ENCODE results near the gene LRRC23.
"Not testable (repeated sequence)": the region's sequence is repeated elsewhere in the genome, so short reads cannot be mapped to it uniquely, and the experiment has no call there.

The LRRC23 gene

DNA sequence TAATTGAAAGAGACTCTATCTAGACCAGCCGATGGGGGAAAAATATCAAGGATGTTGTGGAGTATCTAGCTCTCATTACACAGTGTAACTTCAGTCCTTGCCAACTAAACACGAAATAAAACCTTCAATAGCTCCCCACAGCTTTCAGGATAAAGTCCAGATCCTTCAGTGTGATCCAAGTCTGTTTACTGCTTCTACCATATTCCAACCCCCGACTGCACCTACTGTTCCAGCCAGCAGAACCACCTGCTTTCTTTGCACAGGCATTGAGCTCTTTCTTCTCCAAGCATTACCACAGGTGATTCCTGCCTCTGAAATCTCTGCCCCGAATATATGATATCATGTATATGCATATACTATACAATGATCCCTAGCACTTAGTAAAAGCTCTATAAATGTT is 2.2 kb upstream of the LRRC23 start:
- no peak for DNase-seq (ENCODE audit: low read depth in 2 of 2)

DNA sequence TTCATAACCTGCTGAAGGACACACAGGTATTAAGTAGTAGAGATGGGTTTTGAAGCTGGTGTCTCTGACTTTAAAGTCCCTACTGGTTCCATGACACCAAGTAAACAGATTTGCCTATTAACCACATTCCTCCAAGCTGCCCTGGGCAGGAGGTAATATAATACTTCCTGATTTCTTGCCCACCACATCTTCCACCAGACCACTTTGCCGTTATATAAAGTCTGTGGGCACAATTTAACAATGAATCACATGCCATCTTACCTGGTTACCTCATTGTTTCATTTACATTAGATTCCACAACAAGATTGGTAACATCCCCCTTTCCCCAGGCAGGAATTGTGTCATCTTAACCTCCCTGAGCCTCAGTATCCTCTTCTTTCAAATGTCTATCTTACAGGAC is 900 bp upstream of the LRRC23 start:
- DNase-seq (ENCODE audit: low read depth in 2 of 2), result no peak

DNA sequence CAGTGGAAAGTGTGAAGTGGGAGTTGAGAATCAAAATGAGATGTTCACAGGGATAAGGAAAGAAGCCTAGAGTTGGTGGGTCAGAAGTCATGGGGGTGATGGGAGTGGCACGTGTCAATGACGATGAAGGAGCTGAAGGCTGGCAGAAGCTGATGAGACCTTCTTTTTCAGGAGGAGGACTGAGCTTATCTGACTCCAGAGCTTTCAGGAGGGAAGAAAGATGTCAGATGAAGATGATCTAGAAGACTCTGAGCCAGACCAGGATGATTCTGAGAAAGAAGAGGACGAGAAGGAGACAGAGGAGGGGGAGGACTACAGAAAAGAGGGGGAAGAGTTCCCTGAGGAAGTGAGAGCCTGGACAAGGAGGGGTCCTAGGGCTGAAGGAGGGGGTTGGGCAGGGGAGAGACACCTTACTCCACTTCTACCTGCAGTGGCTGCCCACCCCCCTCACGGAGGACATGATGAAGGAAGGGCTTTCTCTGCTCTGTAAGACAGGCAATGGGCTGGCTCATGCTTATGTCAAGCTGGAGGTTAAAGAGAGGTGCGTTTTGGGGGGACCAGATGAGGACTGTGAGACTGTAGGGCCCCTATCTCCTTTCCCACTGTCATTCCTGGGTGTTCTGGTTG is 905 bp downstream of the LRRC23 start:
- no peak for DNase-seq (ENCODE audit: low read depth in 2 of 2)

DNA sequence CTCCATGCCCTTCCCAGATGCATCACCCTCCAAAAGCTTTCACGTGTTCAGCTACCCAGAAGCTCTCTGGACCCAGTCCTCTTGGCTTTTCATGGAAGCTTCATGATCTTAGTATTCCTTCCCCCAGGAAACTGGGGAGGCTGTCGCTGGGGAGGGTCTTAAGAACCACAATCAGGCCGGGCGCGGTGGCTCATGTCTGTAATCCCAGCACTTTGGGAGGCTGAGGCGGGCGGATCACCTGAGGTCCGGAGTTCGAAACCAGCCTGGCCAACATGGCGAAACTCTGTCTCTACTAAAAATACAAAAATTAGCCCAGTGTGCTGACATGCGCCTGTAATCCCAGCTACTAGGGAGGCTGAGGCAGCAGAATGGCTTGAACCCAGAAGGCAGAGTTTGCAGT is 3.5 kb downstream of the LRRC23 start:
- not testable (repeated sequence) for DNase-seq (ENCODE audit: low read depth in 2 of 2)

DNA sequence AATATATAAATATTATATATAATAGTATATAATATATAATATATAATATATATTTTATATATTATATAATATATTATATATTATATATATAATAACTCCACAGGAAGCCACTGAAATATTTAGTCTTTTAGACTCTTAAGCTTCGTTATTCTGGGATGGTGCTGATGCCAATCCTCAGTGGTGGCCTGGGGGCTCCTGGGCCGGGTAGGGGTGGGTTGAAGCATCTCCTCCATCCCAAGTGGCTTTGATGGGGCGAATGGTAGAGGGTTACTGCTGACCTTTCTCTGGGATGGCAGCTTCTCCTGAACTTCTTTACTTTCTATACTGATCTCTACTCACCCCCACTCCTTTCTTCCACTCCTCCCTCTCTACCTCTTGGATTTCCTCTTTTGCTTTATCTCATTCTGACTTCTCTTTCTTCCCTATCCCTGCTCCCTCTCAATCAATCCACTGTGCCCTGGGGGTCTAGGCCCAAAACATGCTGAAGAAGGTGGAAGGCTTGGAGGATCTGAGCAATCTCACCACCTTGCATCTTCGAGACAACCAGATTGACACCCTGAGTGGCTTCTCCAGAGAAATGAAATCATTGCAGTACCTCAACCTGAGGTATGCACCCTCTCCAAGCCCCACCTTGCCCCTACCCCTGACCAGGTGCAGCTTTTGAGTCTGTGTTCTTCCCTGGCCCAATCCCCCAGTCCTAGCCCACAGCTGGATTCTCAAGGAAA is 5.0 kb downstream of the LRRC23 start:
- no peak for DNase-seq (ENCODE audit: low read depth in 2 of 2)

DNA sequence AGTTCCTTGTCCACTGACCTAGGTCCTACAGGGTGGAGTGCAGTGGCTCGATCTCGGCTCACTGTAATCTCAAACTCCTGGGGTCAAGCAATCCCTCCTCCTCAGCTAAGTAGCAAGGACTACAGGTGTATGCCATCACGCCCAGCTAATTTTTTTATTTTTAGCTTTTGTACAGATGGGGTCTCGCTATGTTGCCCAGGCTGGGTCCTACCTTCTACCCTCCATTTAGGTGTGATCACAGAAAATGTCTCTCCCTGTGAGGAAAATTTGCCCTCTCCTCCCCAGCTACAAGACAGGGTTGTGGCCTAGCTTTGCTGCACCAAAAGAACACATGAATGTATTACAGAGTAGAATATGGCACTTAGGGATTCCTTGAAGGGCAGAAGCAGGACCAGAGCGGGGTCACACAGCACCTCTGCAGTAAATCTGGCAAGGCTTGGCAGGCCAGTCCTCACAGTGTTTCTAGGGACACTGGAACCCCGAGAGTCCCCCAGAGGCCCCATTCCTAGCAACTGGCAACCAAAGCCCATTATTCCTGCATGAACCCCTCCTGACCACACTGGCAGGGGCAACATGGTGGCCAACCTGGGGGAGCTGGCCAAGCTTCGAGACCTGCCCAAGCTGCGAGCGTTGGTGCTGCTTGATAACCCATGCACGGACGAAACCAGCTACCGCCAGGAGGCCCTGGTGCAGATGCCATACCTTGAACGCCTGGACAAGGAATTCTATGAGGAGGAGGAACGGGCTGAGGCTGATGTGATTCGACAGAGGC is 7.7 kb downstream of the LRRC23 start:
- DNase-seq (ENCODE audit: low read depth in 2 of 2), result no peak

DNA sequence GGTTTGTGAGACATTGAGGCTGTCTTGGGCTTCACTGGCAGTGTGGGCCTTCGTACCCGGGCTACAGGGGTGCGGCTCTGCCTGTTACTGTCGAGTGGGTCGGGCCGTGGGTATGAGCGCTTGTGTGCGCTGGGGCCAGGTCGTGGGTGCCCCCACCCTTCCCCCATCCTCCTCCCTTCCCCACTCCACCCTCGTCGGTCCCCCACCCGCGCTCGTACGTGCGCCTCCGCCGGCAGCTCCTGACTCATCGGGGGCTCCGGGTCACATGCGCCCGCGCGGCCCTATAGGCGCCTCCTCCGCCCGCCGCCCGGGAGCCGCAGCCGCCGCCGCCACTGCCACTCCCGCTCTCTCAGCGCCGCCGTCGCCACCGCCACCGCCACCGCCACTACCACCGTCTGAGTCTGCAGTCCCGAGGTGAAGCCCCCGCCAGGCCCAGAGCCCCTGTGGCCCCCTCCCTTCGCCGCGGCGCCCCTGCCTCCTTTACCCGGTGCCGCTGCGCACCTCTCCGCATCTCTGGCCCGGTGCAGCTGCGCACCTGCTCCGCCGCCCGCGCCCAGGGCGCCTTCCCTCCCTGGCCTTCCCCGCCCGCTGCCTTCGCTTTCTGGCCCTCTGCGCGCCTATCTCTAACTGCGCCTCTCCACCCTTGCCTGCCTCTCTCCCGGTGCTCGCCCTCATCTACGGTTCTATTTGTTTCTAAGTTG is 9.8 kb downstream of the LRRC23 start, which contains the start of gene ENO2:
Gene ENO2 (plus strand): TSS at position 335 of the 701 bp plus-strand sequence. CDS start 1,253 bp downstream, outside the sequence.
- peak; percentile 62 to 75 for DNase-seq (ENCODE audit: low read depth in 2 of 2)

DNA sequence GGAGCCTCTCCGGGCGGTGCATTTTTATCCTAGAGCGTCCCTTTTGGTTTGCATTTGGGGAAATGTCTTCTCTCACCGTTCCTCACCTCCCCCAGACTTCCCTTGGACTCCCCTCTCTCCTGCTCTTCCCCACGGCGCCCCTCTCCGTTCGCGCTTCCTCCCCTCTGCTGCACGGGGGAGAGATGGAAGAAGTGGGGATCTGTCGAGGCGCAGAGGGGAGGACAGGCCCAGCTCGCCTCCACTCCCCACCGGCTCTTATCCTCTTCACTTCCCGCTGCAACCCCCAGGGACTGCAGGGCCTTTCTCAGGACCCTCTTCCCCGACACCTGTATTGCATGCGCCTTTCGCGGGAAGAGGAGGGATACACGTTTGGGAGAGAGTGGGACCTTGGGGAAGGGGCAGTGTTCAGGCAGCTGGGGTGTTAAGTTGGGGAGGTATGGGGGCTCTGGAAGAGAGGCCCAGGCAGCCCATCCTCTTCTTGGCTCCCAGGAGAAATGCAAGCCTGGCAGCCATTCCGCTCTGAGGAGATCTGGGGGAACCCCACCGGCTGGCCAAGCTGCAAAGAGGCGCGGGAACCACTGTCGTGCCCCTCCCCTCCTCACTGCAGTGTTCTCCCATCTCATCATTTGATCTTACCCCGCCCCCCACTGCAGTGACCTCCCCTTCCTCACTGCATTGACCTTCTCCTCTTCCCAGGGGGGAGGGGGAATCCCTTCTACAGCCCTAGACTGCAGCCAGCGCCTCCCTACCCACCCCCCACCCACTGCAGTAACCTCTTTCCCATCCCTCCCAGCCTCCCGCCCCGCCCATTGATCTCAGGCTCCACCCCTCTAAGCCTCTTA is 10.5 kb downstream of the LRRC23 start:
- DNase-seq (ENCODE audit: low read depth in 2 of 2), result no peak

DNA sequence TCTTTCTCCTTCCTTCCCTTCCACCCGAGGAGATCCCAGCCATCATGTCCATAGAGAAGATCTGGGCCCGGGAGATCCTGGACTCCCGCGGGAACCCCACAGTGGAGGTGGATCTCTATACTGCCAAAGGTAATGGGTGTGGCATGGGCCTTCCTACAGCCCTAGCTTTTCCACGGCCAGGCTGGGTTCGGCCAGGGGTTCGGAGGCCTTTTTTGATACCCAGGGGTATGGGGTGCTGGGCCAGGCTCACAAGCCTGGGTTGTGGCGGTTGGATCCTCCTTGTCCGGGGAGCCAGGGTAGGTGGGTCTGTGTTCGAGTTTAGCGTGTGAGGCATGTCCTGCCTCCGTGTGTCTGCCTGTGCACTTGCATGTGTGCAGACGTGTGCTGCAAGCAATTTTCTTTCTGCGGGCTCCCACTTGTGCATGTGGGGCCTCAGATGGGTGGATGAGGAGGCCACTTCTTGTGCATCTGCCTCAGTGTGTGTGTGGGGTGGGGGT is 11.2 kb downstream of the LRRC23 start:
- no peak for DNase-seq (ENCODE audit: low read depth in 2 of 2)

DNA sequence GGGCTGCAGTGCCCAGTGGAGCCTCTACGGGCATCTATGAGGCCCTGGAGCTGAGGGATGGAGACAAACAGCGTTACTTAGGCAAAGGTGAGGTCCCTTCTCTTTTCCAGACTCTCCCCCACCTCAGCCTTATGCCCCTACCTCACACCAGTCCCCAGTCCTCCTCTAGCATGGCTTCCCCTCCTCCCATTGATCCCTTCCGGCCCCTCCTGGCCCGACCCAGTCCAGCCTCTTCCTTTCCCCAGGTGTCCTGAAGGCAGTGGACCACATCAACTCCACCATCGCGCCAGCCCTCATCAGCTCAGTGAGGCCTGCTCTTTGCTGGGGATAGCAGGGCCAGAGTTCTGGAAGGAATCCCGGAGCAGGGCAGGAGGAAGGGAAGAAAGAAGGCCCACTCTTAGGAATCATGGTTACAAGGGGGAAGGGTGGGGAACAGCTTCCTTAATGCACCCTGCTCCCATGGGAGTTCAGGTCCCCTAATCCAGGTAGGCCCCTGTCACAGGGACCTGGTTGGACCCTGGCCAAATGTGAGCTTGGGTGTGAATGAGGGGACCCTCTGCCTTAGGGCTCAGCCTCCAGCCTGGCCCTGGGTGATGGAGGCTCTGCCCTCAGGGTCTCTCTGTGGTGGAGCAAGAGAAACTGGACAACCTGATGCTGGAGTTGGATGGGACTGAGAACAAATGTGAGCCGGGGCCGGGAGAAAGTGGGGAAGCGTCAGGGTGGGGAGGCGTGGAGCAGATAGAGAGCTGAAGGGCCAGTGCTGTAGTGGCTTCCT is 12.0 kb downstream of the LRRC23 start:
- DNase-seq (ENCODE audit: low read depth in 2 of 2), result no peak

DNA sequence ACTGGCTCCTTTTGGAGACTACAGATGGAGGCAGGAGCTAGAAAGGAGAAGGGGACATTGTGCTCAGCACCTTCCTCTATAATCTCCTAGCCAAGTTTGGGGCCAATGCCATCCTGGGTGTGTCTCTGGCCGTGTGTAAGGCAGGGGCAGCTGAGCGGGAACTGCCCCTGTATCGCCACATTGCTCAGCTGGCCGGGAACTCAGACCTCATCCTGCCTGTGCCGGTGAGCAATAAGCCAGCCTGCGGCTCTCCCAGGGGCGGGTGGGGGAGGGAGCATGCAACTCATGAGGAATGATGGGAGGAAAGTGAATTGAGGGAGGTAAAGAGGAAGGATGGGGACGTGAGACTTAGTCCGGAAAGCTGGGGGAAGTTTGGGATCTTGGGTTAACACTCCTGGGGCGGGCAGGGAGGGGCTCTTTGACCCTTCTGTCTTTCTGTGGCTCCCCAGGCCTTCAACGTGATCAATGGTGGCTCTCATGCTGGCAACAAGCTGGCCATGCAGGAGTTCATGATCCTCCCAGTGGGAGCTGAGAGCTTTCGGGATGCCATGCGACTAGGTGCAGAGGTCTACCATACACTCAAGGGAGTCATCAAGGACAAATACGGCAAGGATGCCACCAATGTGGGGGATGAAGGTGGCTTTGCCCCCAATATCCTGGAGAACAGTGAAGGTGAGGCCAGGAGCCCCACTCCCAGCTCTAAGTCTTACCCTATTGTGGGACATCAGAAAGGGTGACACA is 13.0 kb downstream of the LRRC23 start:
- no peak for DNase-seq (ENCODE audit: low read depth in 2 of 2)

DNA sequence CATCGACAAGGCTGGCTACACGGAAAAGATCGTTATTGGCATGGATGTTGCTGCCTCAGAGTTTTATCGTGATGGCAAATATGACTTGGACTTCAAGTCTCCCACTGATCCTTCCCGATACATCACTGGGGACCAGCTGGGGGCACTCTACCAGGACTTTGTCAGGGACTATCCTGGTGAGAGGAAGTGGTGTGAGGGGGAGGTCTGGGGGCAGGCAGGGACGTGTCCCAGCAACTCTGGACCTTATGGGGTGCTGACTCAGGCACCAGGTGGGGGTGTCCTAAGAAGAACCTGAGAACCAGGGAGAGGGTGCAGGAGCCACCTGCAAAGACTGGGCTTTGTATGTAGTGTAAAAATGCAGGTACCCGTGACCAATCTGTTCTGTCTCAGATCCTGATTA is 15.0 kb downstream of the LRRC23 start:
- no peak for DNase-seq (ENCODE audit: low read depth in 2 of 2)

DNA sequence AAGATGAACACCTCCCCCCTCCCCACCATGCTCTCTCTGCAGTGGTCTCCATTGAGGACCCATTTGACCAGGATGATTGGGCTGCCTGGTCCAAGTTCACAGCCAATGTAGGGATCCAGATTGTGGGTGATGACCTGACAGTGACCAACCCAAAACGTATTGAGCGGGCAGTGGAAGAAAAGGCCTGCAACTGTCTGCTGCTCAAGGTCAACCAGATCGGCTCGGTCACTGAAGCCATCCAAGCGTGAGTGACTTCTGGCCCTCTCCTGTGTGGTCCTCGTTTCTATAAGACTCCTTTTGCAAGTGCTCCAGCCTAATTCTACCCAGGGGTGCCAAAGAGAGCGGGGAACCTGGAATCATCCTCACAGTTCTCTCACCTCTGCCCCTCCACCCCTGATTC is 16.9 kb downstream of the LRRC23 start:
- DNase-seq (ENCODE audit: low read depth in 2 of 2), result no peak

DNA sequence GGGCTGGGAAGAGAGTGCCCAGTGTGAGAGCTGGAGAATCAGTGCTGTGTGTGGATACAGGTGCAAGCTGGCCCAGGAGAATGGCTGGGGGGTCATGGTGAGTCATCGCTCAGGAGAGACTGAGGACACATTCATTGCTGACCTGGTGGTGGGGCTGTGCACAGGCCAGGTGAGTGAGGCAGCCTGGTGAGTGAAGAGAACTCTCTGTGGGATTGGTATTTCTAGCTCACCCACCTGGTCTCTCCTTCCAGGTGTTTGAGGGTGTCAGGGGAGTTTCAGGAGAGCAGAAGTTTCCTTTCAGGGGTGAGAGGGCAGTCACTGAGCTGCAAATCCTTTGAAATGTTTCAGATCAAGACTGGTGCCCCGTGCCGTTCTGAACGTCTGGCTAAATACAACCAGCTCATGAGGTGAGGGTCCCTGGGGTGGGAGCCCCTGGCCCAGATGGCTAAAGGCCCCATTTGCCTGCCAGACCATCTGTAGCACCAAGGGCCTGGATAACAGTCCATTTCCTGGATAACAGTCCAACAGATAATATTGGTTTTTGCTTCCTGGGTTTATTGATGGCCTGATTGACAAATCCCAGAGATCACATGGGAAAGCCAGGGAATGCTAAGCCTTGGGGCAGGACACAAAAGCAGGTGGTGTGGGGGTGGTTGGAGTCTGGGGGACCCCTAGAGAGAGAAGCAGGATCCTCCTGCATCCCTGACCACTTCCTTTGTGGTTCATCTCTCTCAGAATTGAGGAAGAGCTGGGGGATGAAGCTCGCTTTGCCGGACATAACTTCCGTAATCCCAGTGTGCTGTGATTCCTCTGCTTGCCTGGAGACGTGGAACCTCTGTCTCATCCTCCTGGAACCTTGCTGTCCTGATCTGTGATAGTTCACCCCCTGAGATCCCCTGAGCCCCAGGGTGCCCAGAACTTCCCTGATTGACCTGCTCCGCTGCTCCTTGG is 17.6 kb downstream of the LRRC23 start:
- no peak for DNase-seq (ENCODE audit: low read depth in 2 of 2)

DNA sequence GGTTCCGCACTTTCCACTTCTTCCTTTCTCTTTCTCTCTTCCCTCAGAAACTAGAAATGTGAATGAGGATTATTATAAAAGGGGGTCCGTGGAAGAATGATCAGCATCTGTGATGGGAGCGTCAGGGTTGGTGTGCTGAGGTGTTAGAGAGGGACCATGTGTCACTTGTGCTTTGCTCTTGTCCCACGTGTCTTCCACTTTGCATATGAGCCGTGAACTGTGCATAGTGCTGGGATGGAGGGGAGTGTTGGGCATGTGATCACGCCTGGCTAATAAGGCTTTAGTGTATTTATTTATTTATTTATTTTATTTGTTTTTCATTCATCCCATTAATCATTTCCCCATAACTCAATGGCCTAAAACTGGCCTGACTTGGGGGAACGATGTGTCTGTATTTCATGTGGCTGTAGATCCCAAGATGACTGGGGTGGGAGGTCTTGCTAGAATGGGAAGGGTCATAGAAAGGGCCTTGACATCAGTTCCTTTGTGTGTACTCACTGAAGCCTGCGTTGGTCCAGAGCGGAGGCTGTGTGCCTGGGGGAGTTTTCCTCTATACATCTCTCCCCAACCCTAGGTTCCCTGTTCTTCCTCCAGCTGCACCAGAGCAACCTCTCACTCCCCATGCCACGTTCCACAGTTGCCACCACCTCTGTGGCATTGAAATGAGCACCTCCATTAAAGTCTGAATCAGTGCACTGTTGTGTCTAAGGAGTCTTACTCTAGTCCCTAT is 18.5 kb downstream of the LRRC23 start:
- no peak for DNase-seq (ENCODE audit: low read depth in 2 of 2)

DNA sequence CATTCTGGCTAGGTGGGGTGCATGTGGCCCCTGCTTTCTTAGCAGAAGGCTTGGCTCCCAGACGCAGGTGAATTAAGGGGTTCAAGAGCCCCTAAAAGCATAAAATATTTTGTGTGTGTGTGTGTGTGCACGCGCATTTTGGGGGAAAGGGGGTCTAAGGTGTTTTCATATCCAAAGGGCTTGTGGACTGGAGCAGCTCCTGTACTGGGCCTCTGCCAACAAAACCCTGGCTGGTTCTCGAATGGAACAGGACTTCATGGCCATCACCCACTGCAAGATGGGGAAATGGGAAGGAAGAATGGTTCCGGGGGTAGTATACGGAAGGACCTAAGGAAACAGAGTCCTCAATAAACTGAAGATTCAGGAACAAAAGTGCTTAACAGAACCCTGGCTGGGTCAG is 19.2 kb downstream of the LRRC23 start:
- DNase-seq (ENCODE audit: low read depth in 2 of 2), result no peak

DNA sequence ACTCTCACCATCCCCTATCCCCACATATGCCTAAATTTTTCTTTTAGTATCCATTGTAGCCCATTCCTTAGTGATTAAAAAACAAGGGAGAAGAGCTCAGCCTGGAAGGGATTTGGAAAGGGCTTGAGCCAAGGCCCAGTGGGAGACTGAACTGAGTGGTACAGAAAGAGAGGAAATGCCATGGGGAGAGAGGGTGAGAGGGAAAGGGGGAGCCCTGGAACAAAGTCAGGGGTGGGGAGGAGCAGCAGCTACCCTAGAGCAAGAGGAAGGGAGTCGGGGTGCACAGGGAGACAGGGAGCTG is 20.6 kb downstream of the LRRC23 start:
- no peak for DNase-seq (ENCODE audit: low read depth in 2 of 2)
